Gastrocnemius medialis (tissue), 4 donors: Measurements from ENCODE around the gene SREK1. TPM values are rescaled to one million over a fixed set of nuclear protein-coding genes. Genes with fewer than 3 reads are reported as not detected.

Experiments used
- ATAC-seq, 2 donors: fragments of 150-250 bp; one replicate each; pipeline ENCODE4 v1.9.1; 2016
- DNase-seq, 2 donors: peaks; one replicate each; pipeline ENCODE4 v3.0.0-alpha.2; 2019
- H3K27ac ChIP-seq, 4 donors: fragments of 200-600 bp; sonication (generic); 1 replicate in 1 of 4; 2 replicates in 3 of 4; pipeline ENCODE4 v1.5.1; 2016 to 2018; ENCODE audit warnings: mild to moderate bottlenecking in 2 of 4, moderate library complexity in 1 of 4
- H3K27me3 ChIP-seq, 3 donors: fragments of 200-600 bp; sonication (generic) in 2 of 3; 1 replicate in 1 of 3; 2 replicates in 2 of 3; pipeline versions ENCODE4 v1.5.1 to v1.6.0; 2016 to 2019; ENCODE audit warnings: mild to moderate bottlenecking in 1 of 3, moderate library complexity in 1 of 3
- H3K36me3 ChIP-seq, 2 donors: fragments of 200-600 bp; sonication (generic) in 1 of 2; one replicate each; pipeline ENCODE4 v1.5.1; 2017 to 2018
- H3K4me1 ChIP-seq, 2 donors: fragments of 200-600 bp; sonication (generic) in 1 of 2; one replicate each; pipeline ENCODE4 v1.5.1; 2016 to 2017; ENCODE audit warnings: mild to moderate bottlenecking in 2 of 2
- H3K4me3 ChIP-seq, 4 donors: fragments of 200-600 bp; sonication (generic) in 3 of 4; 1 replicate in 1 of 4; 2 replicates in 3 of 4; pipeline ENCODE4 v1.5.1; 2016 to 2019; ENCODE audit warnings: mild to moderate bottlenecking in 2 of 4
- H3K9me3 ChIP-seq, 3 donors: fragments of 200-600 bp; sonication (generic) in 2 of 3; 1 replicate in 1 of 3; 2 replicates in 2 of 3; pipeline ENCODE4 v1.5.1; 2016 to 2019
- POLR2A ChIP-seq, 2 donors: fragments of 450-650 bp; IDR thresholded peaks; one replicate each; pipeline ENCODE4 v1.6.1; 2017; ENCODE audit warnings: antibody characterized with exemption in 2 of 2, mild to moderate bottlenecking in 2 of 2, moderate library complexity in 2 of 2
- in situ Hi-C, 4 donors: fragments of 200-750 bp; cut with MboI; loops; one replicate each; pipeline versions ENCODE4 v1.15.0 to v1.8.0; 2017; ENCODE audit warnings: low sequenced_read_pairs in 4 of 4
- intact Hi-C: fragments of 100-400 bp; cut with DNase I; formaldehyde crosslinking; loops from one replicate; pipeline ENCODE4 v1.15.1; 2023; ENCODE audit warnings: low total_unique reads
- total RNA-seq, 4 donors: library from RNA; depleted of rRNA; stranded (reverse); fragments of >200 nt; gene quantifications; one replicate each; pipeline versions ENCODE4 v1.1.0 to v1.2.3, GENCODE V29; 2016
- TF ChIP-seq, protein P1 (sequence below), 5 experiments: fragments of 450-650 bp in 3 of 5; fragments of 200-600 bp in 2 of 5; sonication (generic) in 2 of 5; IDR thresholded peaks in 4 of 5; conservative IDR thresholded peaks in 1 of 5; 1 replicate in 4 of 5; 2 replicates in 1 of 5; pipeline ENCODE4 v1.5.1; 2016 to 2019; ENCODE audit warnings: antibody characterized with exemption in 5 of 5, mild to moderate bottlenecking in 3 of 5, moderate library complexity in 3 of 5

SREK1 gene
- total RNA-seq, 4 donors from 2014 or later = 10.4 to 61.1 (median 12.3) TPM

- Histone ChIP-seq H3K4me3 (no peak overlapping the region), H3K4me1 (peaks cover 44 to 45% of the 10 kb centered on the region in 2 donors), H3K27ac (peak overlapping the region in 2 of 4 donors; percentile 15 to 38), H3K27me3 (no peaks in the 10 kb centered on the region), H3K9me3 (no peaks in the 10 kb centered on the region), H3K36me3 (no peaks in the 10 kb centered on the region)
- in situ Hi-C loops = loop anchor here in 2 of 4 donors (25.0 kb wide), 1 partner anchor 539 kb away; the partner anchor contains the start of gene TRIM23 (in 2 of the 2)
- DNase-seq (no peak), ATAC-seq (no peak)
- intact Hi-C loops = no loop called here
- no peak for TF ChIP-seq POLR2A (IDR thresholded peaks at IDR 0.05)
- TF ChIP-seq, protein P1, sequence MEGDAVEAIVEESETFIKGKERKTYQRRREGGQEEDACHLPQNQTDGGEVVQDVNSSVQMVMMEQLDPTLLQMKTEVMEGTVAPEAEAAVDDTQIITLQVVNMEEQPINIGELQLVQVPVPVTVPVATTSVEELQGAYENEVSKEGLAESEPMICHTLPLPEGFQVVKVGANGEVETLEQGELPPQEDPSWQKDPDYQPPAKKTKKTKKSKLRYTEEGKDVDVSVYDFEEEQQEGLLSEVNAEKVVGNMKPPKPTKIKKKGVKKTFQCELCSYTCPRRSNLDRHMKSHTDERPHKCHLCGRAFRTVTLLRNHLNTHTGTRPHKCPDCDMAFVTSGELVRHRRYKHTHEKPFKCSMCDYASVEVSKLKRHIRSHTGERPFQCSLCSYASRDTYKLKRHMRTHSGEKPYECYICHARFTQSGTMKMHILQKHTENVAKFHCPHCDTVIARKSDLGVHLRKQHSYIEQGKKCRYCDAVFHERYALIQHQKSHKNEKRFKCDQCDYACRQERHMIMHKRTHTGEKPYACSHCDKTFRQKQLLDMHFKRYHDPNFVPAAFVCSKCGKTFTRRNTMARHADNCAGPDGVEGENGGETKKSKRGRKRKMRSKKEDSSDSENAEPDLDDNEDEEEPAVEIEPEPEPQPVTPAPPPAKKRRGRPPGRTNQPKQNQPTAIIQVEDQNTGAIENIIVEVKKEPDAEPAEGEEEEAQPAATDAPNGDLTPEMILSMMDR (IDR thresholded peaks at IDR 0.05 in 4 of 5, conservative IDR thresholded peaks at IDR 0.05 in 1 of 5) = no peak
Measured at GRCh38 chr5:66151030-66151429, 6.9 kb downstream of the SREK1 start.

DNA sequence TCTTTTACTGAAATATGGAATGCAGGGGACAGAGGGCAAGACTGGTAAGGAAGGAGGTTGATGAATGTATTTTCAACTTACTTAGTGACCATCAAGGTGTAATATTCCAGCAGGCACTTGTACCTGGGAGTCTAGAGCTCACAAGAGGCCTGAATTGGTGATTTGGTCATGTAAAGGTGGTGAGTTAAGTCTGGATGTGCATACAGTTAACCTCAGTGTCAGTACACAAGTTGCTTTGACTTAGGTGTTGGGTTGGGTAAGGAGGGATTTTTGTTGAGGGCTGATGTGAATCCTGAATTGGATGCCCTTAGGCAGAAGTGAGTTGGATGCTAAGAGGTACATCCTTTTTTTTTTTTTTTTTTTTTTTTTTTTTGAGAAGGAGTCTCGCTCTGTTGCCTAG is 7.4 kb downstream of the SREK1 start:
- H3K27ac ChIP-seq = no peak overlapping the region
- TF ChIP-seq POLR2A (IDR thresholded peaks at IDR 0.05) = no peak
- TF ChIP-seq, protein P1 (IDR thresholded peaks at IDR 0.05 in 4 of 5, conservative IDR thresholded peaks at IDR 0.05 in 1 of 5) = no peak
- H3K27me3 ChIP-seq = no peaks in the 10 kb centered on the region
- H3K4me1 ChIP-seq = peaks cover 40% of the 10 kb centered on the region in 2 donors
- DNase-seq (no peak), ATAC-seq (no peak)
- no peak overlapping the region for H3K4me3 ChIP-seq
- H3K9me3 ChIP-seq = no peaks in the 10 kb centered on the region
- H3K36me3 ChIP-seq = no peaks in the 10 kb centered on the region
- intact Hi-C loops = no loop called here
- in situ Hi-C loops = loop anchor here in 2 of 4 donors (25.0 kb wide), 1 partner anchor 539 kb away; the partner anchor contains the start of gene TRIM23 (in 2 of the 2)

DNA sequence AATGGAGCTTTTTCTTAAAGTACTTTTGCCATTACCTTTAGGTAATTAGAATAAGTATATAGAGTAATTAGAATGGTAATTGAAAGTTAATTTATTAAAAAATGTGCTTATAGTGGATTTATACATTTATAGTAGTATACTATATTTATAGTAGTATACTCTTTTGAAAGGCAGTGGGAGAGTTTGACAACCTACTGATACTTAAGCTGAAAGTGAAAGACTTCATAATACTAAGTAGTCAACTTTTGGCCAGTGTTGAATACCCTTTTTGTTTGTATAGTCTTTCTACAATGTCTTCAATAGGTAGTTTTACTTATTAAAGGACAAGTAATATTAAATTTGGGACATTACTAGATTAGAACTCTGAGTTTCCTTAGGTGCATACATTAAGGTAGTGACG is 12.9 kb downstream of the SREK1 start:
- in situ Hi-C loops = loop anchor here in 2 of 4 donors (25.0 kb wide), 1 partner anchor 545 kb away; the partner anchor contains the start of gene TRIM23 (in 2 of the 2)
- TF ChIP-seq, protein P1 (IDR thresholded peaks at IDR 0.05 in 4 of 5, conservative IDR thresholded peaks at IDR 0.05 in 1 of 5) = no peak
- no peak for TF ChIP-seq POLR2A (IDR thresholded peaks at IDR 0.05)
- ATAC-seq (no peak), DNase-seq (no peak)
- Histone ChIP-seq H3K36me3 (peaks cover 0 to 33% of the 10 kb centered on the region in 2 donors), H3K9me3 (no peaks in the 10 kb centered on the region), H3K27ac (no peak overlapping the region), H3K4me1 (peaks cover 11 to 19% of the 10 kb centered on the region in 2 donors), H3K27me3 (no peaks in the 10 kb centered on the region), H3K4me3 (no peak overlapping the region)
- intact Hi-C loops = no loop called here

DNA sequence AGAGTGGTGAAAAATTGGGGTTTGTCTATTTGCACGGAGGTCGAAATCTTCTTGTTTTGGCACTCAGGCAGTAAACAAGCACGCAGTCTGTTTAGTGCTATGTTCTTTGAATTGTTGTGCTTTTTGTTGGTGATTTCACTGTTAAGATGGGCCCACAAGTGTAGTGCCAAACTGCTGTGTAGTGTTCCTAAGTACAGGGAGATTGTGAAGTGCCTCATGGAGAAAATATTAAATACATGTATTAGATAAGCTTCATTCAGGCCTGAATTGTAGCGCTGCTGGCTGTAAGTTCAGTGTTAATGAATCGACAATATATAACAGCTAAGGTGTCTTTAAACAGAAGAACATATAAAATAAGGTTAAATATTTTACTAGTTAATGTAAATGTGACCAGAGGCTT is 17.3 kb downstream of the SREK1 start:
- in situ Hi-C loops = loop anchor here in 2 of 4 donors (25.0 kb wide), 1 partner anchor 549 kb away; the partner anchor contains the start of gene TRIM23 (in 2 of the 2)
- ATAC-seq = no peak

More for the DNA sequence above, 17.3 kb downstream of the SREK1 start:
- intact Hi-C loops = no loop called here
- TF ChIP-seq POLR2A (IDR thresholded peaks at IDR 0.05) = no peak
- TF ChIP-seq, protein P1 (IDR thresholded peaks at IDR 0.05 in 4 of 5, conservative IDR thresholded peaks at IDR 0.05 in 1 of 5) = no peak
- Histone ChIP-seq H3K4me1 (peaks cover 7 to 8% of the 10 kb centered on the region in 2 donors), H3K27ac (no peak overlapping the region), H3K36me3 (peaks cover 3 to 73% of the 10 kb centered on the region in 2 donors), H3K9me3 (no peaks in the 10 kb centered on the region), H3K4me3 (no peak overlapping the region), H3K27me3 (no peaks in the 10 kb centered on the region)
- DNase-seq = no peak
